ENCODE results near the gene LNPEP.

GRCh38 chr5:96993760-96994159, 57.9 kb downstream of the LNPEP start:
- TF ChIP-seq CTCF (conservative IDR thresholded peaks at IDR 0.05 in 1 of 2, IDR thresholded peaks at IDR 0.05 in 1 of 2; ENCODE audit: extremely low read depth in 1 of 2, insufficient read depth in 1 of 2, low read depth in 1 of 2, low read length in 2 of 2), result no peak
- no peak for TF ChIP-seq EZH2 (IDR thresholded peaks at IDR 0.05; ENCODE audit: borderline replicate concordance, low read length)

All from mammary epithelial cell (primary cell).